Neutrophil (primary cell): ENCODE data around the gene REST.

ENCODE experiments used
- H3K27ac ChIP-seq: fragments of 200-600 bp; sonication (generic); 2 replicates; pipeline ENCODE4 v1.5.1; 2016; ENCODE audit warnings: mild to moderate bottlenecking, moderate library complexity
- H3K27me3 ChIP-seq: fragments of 200-600 bp; sonication (generic); 2 replicates; pipeline ENCODE4 v1.6.0; 2016; ENCODE audit warnings: mild to moderate bottlenecking
- H3K36me3 ChIP-seq: fragments of 200-600 bp; sonication (generic); 2 replicates; pipeline ENCODE4 v1.5.1; 2017
- H3K4me1 ChIP-seq, 2 experiments: fragments of 200-600 bp in 1 of 2; sonication (generic) in 1 of 2; 1 replicate in 1 of 2; 2 replicates in 1 of 2; pipeline versions ENCODE4 v1.5.1 to v1.6.1; 2013 to 2016; ENCODE audit warnings: low read depth in 1 of 2, low read length in 1 of 2, mild to moderate bottlenecking in 1 of 2, moderate library complexity in 1 of 2; ENCODE audit not compliant: control insufficient read depth in 1 of 2, insufficient read depth in 1 of 2
- H3K4me3 ChIP-seq, 2 experiments: fragments of 200-600 bp in 1 of 2; sonication (generic) in 1 of 2; 1 replicate in 1 of 2; 2 replicates in 1 of 2; pipeline ENCODE4 v1.5.1; 2013 to 2016; ENCODE audit warnings: low read depth in 1 of 2, low read length in 1 of 2, mild to moderate bottlenecking in 1 of 2, moderate library complexity in 1 of 2
- H3K9me3 ChIP-seq: fragments of 200-600 bp; sonication (generic); 2 replicates; pipeline ENCODE4 v1.5.1; 2016
- CTCF ChIP-seq: fragments of 200-600 bp; sonication (generic); IDR thresholded peaks from 2 replicates; pipeline ENCODE4 v1.5.1; 2016; ENCODE audit warnings: antibody characterized with exemption

REST gene

GRCh38 chr4:56959100-56959499 lies 51.4 kb downstream of the REST start:
- Histone ChIP-seq H3K36me3 (peaks cover 24% of the 10 kb centered on the region), H3K27ac (peak overlapping the region; percentile 60), H3K4me3 (no peak overlapping the region), H3K4me1 (peaks cover 12 to 14% of the 10 kb centered on the region in 2 experiments), H3K27me3 (no peaks in the 10 kb centered on the region), H3K9me3 (no peaks in the 10 kb centered on the region)
- no peak for TF ChIP-seq CTCF

GRCh38 chr4:56961107-56961500 lies 53.4 kb downstream of the REST start:
- Histone ChIP-seq H3K27me3 (no peaks in the 10 kb centered on the region), H3K4me3 (no peak overlapping the region), H3K4me1 (peaks cover 12 to 14% of the 10 kb centered on the region in 2 experiments), H3K27ac (no peak overlapping the region), H3K36me3 (peaks cover 41% of the 10 kb centered on the region), H3K9me3 (no peaks in the 10 kb centered on the region)
- no peak for TF ChIP-seq CTCF

GRCh38 chr4:56971383-56971782 lies 63.7 kb downstream of the REST start:
- Histone ChIP-seq H3K27ac (no peak overlapping the region), H3K4me1 (peaks cover 12 to 15% of the 10 kb centered on the region in 2 experiments), H3K27me3 (no peaks in the 10 kb centered on the region), H3K9me3 (no peaks in the 10 kb centered on the region), H3K4me3 (no peak overlapping the region), H3K36me3 (peaks cover 64% of the 10 kb centered on the region)
- no peak for TF ChIP-seq CTCF

- no peaks in the 10 kb centered on the region for H3K9me3 ChIP-seq
- H3K4me1 ChIP-seq: peaks cover 18 to 20% of the 10 kb centered on the region in 2 experiments
- no peak overlapping the region for H3K4me3 ChIP-seq
- no peak overlapping the region for H3K27ac ChIP-seq
- H3K36me3 ChIP-seq: peaks cover 55% of the 10 kb centered on the region
- H3K27me3 ChIP-seq: no peaks in the 10 kb centered on the region
- no peak for TF ChIP-seq CTCF
These were observed 64.7 kb downstream of the REST start for GRCh38 chr4:56972389-56972788.

GRCh38 chr4:56972809-56973208 lies 65.1 kb downstream of the REST start:
- no peaks in the 10 kb centered on the region for H3K27me3 ChIP-seq
- peaks cover 52% of the 10 kb centered on the region for H3K36me3 ChIP-seq
- no peak overlapping the region for H3K27ac ChIP-seq
- no peak overlapping the region for H3K4me3 ChIP-seq
- H3K4me1 ChIP-seq: peaks cover 18 to 20% of the 10 kb centered on the region in 2 experiments
- no peak for TF ChIP-seq CTCF
- no peaks in the 10 kb centered on the region for H3K9me3 ChIP-seq

- Histone ChIP-seq H3K27me3 (no peaks in the 10 kb centered on the region), H3K9me3 (no peaks in the 10 kb centered on the region), H3K27ac (no peak overlapping the region), H3K4me3 (no peak overlapping the region), H3K36me3 (peaks cover 46% of the 10 kb centered on the region), H3K4me1 (peaks cover 18 to 20% of the 10 kb centered on the region in 2 experiments)
- TF ChIP-seq CTCF: no peak
These were observed 65.6 kb downstream of the REST start for GRCh38 chr4:56973336-56973735.
